Loucy (cell line): ENCODE results near the gene ORAI3.

Source experiments
- H2AFZ ChIP-seq: fragments of 200-600 bp; sonication (generic); 2 replicates; pipeline ENCODE4 v1.6.0; 2016; ENCODE audit warnings: antibody characterized with exemption, mild to moderate bottlenecking, low read length, moderate library complexity
- H3F3A ChIP-seq: fragments of 200-600 bp; 2 replicates; pipeline ENCODE4 v1.6.0; 2016; ENCODE audit warnings: antibody characterized with exemption, low read depth, mild to moderate bottlenecking
- H3K27me3 ChIP-seq: fragments of 200-600 bp; sonication (generic); 2 replicates; pipeline ENCODE4 v1.6.1; 2014; ENCODE audit warnings: low read length, mild to moderate bottlenecking; ENCODE audit not compliant: insufficient read depth, poor library complexity, severe bottlenecking
- H3K36me3 ChIP-seq: fragments of 200-600 bp; sonication (generic); 2 replicates; pipeline ENCODE4 v1.6.1; 2016; ENCODE audit warnings: low read length; ENCODE audit not compliant: insufficient read depth
- H3K4me1 ChIP-seq: fragments of 200-600 bp; sonication (generic); 2 replicates; pipeline ENCODE4 v1.5.1; 2014; ENCODE audit warnings: low read length, mild to moderate bottlenecking; ENCODE audit not compliant: insufficient read depth, poor library complexity, severe bottlenecking
- H3K4me2 ChIP-seq: fragments of 200-600 bp; sonication (generic); 2 replicates; pipeline ENCODE4 v1.6.0; 2014; ENCODE audit warnings: antibody characterized with exemption, low read length, low read depth, mild to moderate bottlenecking; ENCODE audit not compliant: poor library complexity, severe bottlenecking
- H3K4me3 ChIP-seq: fragments of 200-600 bp; sonication (generic); 2 replicates; pipeline ENCODE4 v1.5.1; 2014; ENCODE audit warnings: low read length, mild to moderate bottlenecking, mixed read lengths; ENCODE audit not compliant: poor library complexity, severe bottlenecking
- H3K79me2 ChIP-seq: fragments of 200-600 bp; sonication (generic); 2 replicates; pipeline ENCODE4 v1.6.1; 2014; ENCODE audit warnings: low read length; ENCODE audit not compliant: insufficient read depth
- H3K9ac ChIP-seq: fragments of 200-600 bp; sonication (generic); 2 replicates; pipeline ENCODE4 v1.6.0; 2014; ENCODE audit warnings: mild to moderate bottlenecking, low read depth, low read length, moderate library complexity; ENCODE audit not compliant: poor library complexity, severe bottlenecking
- H3K9me2 ChIP-seq: fragments of 200-600 bp; sonication (generic); replicated peaks from 2 replicates; pipeline ENCODE4 v1.6.1; 2016; ENCODE audit warnings: low read depth, low read length, mixed read lengths
- H3K9me3 ChIP-seq: fragments of 200-600 bp; sonication (generic); 2 replicates; pipeline ENCODE4 v1.6.1; 2014; ENCODE audit warnings: mild to moderate bottlenecking, antibody characterized with exemption, low read length, low read depth; ENCODE audit not compliant: insufficient read depth
- H4K20me1 ChIP-seq: fragments of 200-600 bp; sonication (generic); 2 replicates; pipeline ENCODE4 v1.6.0; 2014; ENCODE audit warnings: antibody characterized with exemption, low read length, mild to moderate bottlenecking; ENCODE audit not compliant: insufficient read depth, poor library complexity, severe bottlenecking
- CTCF ChIP-seq: fragments of 200-600 bp; sonication (generic); conservative IDR thresholded peaks from 2 replicates; pipeline ENCODE4 v1.5.1; 2014; ENCODE audit warnings: mild to moderate bottlenecking, antibody characterized with exemption, low read length
- EZH2phosphoT487 ChIP-seq: fragments of 200-600 bp; IDR thresholded peaks from 2 replicates; pipeline ENCODE4 v1.6.1; 2018; ENCODE audit warnings: antibody characterized with exemption, mild to moderate bottlenecking, moderate library complexity, borderline replicate concordance

The ORAI3 gene

DNA sequence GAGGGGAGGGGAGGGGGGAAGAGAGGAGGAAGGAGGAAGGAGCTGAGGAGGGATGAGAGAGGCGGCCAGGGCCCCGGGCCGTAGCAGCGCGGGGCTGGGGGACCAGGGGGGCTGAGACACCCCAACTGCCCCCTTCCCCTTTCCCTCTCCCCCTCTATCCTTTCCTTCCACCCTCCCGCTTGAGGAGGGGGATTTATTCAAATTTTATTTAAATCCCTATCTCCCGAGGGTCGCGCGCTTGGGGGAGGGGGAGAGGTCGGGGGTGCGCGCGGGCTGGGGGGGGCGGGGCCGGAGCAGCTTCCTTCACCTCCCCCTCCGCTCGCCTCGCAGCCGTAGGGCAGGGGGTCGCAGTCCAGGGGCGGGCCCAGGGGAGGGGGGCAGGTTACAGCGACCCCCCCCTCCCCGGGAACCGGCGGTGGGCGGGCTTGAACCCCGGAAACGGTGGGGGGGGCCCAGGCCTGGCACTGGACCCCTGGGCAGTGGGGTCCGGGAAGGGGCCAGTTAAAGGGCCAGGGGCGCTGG, 25.3 kb upstream of the ORAI3 start, which contains the start of gene FBXL19:
FBXL19 (plus strand) TSS at position 19 of the 522 bp plus-strand sequence. CDS start 2,183 bp downstream, outside the sequence.
- Histone ChIP-seq H3K36me3 (no peaks in the 10 kb centered on the region), H3K9me3 (no peaks in the 10 kb centered on the region), H3K4me2 (peak within 1 kb of the TSS; percentile 100), H3K79me2 (peaks cover 40% of the 10 kb centered on the region), H3K4me1 (peaks cover 29% of the 10 kb centered on the region), H3K9ac (peak within 1 kb of the TSS; percentile 83), H3K9me2 (no peaks in the 10 kb centered on the region), H4K20me1 (peaks cover 14% of the 10 kb centered on the region), H3F3A (no peaks in the 10 kb centered on the region), H3K4me3 (peak within 1 kb of the TSS; percentile 82), H3K27me3 (no peaks in the 10 kb centered on the region), H2AFZ (peak within 1 kb of the TSS; percentile 90)
- TF ChIP-seq CTCF, result no peak
- no peak for TF ChIP-seq EZH2phosphoT487

GRCh38 chr16:30924076-30924912, 24.6 kb upstream of the ORAI3 start:
- H3K79me2 ChIP-seq, result peaks cover 40% of the 10 kb centered on the region
- peaks cover 14% of the 10 kb centered on the region for H4K20me1 ChIP-seq
- H3K9me2 ChIP-seq, result no peaks in the 10 kb centered on the region
- H2AFZ ChIP-seq, result no peak overlapping the region
- peak overlapping the region; percentile 82 for H3K4me3 ChIP-seq
- peaks cover 29% of the 10 kb centered on the region for H3K4me1 ChIP-seq
- H3K27me3 ChIP-seq, result no peaks in the 10 kb centered on the region
- TF ChIP-seq CTCF (no peak), EZH2phosphoT487 (no peak)
- H3K9me3 ChIP-seq, result no peaks in the 10 kb centered on the region
- no peaks in the 10 kb centered on the region for H3K36me3 ChIP-seq
- peak overlapping the region; percentile 100 for H3K4me2 ChIP-seq
- H3K9ac ChIP-seq, result peak overlapping the region; percentile 83
- H3F3A ChIP-seq, result no peaks in the 10 kb centered on the region

DNA sequence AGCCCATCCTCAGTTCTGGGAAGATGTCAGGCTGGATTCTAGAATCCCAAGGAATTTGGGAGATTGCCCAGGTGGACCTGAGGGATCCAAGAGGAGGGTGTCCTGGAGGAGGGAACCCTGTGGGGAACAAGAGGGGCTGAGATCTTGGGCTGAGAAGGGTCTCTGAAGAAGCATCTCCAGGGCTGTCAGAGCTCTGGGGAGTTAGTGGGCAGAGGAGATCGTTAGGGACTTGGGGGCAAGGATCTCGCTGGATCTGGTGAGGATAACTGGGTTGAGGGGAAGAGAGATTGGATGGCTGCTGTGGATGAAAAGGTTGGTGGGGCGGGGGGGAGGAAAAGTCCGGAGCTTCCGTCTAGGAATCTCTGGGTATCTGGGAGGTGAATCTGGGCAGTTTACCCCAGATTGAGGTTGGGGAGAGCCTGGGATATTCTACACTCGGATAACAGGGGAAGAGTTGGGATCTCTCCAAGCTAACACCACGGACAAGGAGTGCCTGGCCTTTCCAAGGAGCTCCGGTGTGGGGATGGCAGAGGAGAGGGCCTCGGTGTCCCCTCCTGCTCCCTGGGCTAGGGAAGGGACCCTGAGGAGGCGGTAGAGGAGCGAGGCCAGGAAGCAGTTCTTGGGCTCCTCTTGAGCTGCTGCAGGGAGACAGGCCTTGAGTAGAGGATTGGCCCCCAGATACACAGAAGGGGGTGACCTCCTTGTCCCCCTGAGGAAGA, 23.8 kb upstream of the ORAI3 start:
- peaks cover 14% of the 10 kb centered on the region for H4K20me1 ChIP-seq
- no peak for TF ChIP-seq EZH2phosphoT487
- TF ChIP-seq CTCF, result no peak
- H3K4me3 ChIP-seq, result peak overlapping the region; percentile 82
- H2AFZ ChIP-seq, result no peak overlapping the region
- H3K79me2 ChIP-seq, result peaks cover 40% of the 10 kb centered on the region
- H3K4me1 ChIP-seq, result peaks cover 29% of the 10 kb centered on the region
- H3F3A ChIP-seq, result no peaks in the 10 kb centered on the region
- no peaks in the 10 kb centered on the region for H3K9me2 ChIP-seq
- no peaks in the 10 kb centered on the region for H3K9me3 ChIP-seq
- no peaks in the 10 kb centered on the region for H3K27me3 ChIP-seq
- peak overlapping the region; percentile 83 for H3K9ac ChIP-seq
- peak overlapping the region; percentile 100 for H3K4me2 ChIP-seq
- H3K36me3 ChIP-seq, result peaks cover 5% of the 10 kb centered on the region; the same call in 1 of the 2 replicates
